Measurements from ENCODE around the gene PLEKHM3.

DNA sequence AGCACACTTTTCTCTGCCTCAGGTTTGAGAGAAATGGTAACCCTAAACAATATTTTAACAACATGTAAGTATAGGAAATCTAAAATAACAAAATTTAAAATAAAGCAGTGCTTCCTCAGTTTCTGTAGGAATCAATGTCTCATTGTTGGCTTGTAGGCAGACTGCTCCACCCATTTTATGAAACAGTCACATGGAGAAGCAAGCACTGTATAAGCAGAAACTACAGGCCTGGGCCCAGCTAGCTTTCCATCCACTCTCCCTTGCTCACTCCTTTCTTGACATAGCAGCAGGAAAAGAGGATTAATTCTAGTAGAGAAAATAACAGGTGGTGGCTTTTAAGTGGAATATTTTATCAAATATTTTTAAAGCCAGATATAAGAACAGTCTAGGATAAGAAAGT is 97.2 kb downstream of the PLEKHM3 start:
- TF ChIP-seq, protein P1, sequence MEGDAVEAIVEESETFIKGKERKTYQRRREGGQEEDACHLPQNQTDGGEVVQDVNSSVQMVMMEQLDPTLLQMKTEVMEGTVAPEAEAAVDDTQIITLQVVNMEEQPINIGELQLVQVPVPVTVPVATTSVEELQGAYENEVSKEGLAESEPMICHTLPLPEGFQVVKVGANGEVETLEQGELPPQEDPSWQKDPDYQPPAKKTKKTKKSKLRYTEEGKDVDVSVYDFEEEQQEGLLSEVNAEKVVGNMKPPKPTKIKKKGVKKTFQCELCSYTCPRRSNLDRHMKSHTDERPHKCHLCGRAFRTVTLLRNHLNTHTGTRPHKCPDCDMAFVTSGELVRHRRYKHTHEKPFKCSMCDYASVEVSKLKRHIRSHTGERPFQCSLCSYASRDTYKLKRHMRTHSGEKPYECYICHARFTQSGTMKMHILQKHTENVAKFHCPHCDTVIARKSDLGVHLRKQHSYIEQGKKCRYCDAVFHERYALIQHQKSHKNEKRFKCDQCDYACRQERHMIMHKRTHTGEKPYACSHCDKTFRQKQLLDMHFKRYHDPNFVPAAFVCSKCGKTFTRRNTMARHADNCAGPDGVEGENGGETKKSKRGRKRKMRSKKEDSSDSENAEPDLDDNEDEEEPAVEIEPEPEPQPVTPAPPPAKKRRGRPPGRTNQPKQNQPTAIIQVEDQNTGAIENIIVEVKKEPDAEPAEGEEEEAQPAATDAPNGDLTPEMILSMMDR (IDR thresholded peaks at IDR 0.05), result no peak
- no peak for TF ChIP-seq POLR2A (IDR thresholded peaks at IDR 0.05)

Data from transverse colon (tissue), 3 donors.